HCT116 (cell line): ENCODE data around the gene GTF2H4. TPM values are rescaled to one million over a fixed set of nuclear protein-coding genes. Genes with fewer than 3 reads are reported as not detected.

Experiments
- ATAC-seq: fragments of 200-7000 bp; cut with Tn5 transposase; 2 replicates; pipeline ENCODE4 v1.9.1; 2020; ENCODE audit warnings: mild to moderate bottlenecking, moderate library complexity
- BruUV-seq: library from RNA; stranded (reverse); fragments of 400-500 nt; replicated peaks from 2 replicates; lab custom pipeline; 2021; lab: Mats Ljungman, UMichigan
- CTCF ChIA-PET: fragments of 300-600 bp; sonication (Branson Sonifier 250); formaldehyde crosslinking; loops from one replicate; lab custom pipeline; 2021; ENCODE audit warnings: antibody characterized with exemption; lab: Charles Lee
- POLR2A ChIA-PET: fragments of 300-600, 350-600 bp; sonication (Branson Sonifier 250); formaldehyde crosslinking; loops from one replicate; lab custom pipeline; 2021; ENCODE audit warnings: antibody characterized with exemption; lab: Charles Lee
- RAD21 ChIA-PET, 2 experiments: fragments of 300-600 bp; sonication (Branson Sonifier 250); formaldehyde crosslinking; loops; one replicate each; lab custom pipeline; 2023; ENCODE audit warnings: low total read pairs in 2 of 2; ENCODE audit not compliant: uncharacterized antibody in 2 of 2, unreplicated experiment in 2 of 2, low non-redundant PET in 1 of 2; lab: Charles Lee
- DNase-seq: peaks from one replicate; pipeline ENCODE4 v3.0.0-alpha.2; 2010; ENCODE audit warnings: low read depth, low spot score
- H2AFZ ChIP-seq: fragments of 200-600 bp; shearing (Covaris generic), sonication (generic); 2 replicates; pipeline ENCODE4 v1.6.1; 2017; ENCODE audit warnings: low read depth, mixed run types, mixed read lengths, antibody characterized with exemption, low read length; ENCODE audit not compliant: poor library complexity, severe bottlenecking
- H3K27ac ChIP-seq: 2 replicates; pipeline ENCODE4 v1.5.1; 2012; ENCODE audit warnings: low read depth, low read length
- H3K27me3 ChIP-seq: fragments of 200-600 bp; sonication (generic); 2 replicates; pipeline ENCODE4 v1.6.1; 2016; ENCODE audit warnings: mixed run types, low read length, mixed read lengths; ENCODE audit not compliant: insufficient read depth
- H3K36me3 ChIP-seq, 2 experiments: fragments of 200-500 bp in 1 of 2; fragments of 200-600 bp in 1 of 2; sonication (Bioruptor generic) in 1 of 2; sonication (generic) in 1 of 2; 2 replicates each; pipeline versions ENCODE4 v1.5.1 to v1.6.1; 2014 to 2016; ENCODE audit warnings: low read length in 2 of 2, inconsistent platforms in 1 of 2, mixed read lengths in 1 of 2, mixed run types in 1 of 2; ENCODE audit not compliant: insufficient read depth in 2 of 2, control insufficient read depth in 1 of 2
- H3K4me1 ChIP-seq, 2 experiments: fragments of 200-600 bp in 1 of 2; sonication (generic) in 1 of 2; 2 replicates each; pipeline versions ENCODE4 v1.5.1 to v1.6.1; 2012 to 2017; ENCODE audit warnings: low read length in 2 of 2, inconsistent platforms in 1 of 2, mild to moderate bottlenecking in 1 of 2, mixed read lengths in 1 of 2, mixed run types in 1 of 2, moderate library complexity in 1 of 2; ENCODE audit not compliant: insufficient read depth in 2 of 2, control insufficient read depth in 1 of 2
- H3K4me2 ChIP-seq: fragments of 200-600 bp; sonication (generic); 2 replicates; pipeline ENCODE4 v1.6.1; 2017; ENCODE audit warnings: mixed run types, low read length, mixed read lengths
- H3K4me3 ChIP-seq, 2 experiments: fragments of 200-600 bp in 1 of 2; sonication (generic) in 1 of 2; replicated peaks in 1 of 2; 2 replicates each; pipeline ENCODE4 v1.5.1; 2011 to 2016; ENCODE audit warnings: low read length in 2 of 2, control low read depth in 1 of 2, low read depth in 1 of 2, mild to moderate bottlenecking in 1 of 2, mixed read lengths in 1 of 2, mixed run types in 1 of 2
- H3K79me2 ChIP-seq: fragments of 200-600 bp; sonication (generic); 2 replicates; pipeline ENCODE4 v1.6.1; 2017; ENCODE audit warnings: mild to moderate bottlenecking, mixed run types, low read length, moderate library complexity, mixed read lengths; ENCODE audit not compliant: insufficient read depth
- H3K9ac ChIP-seq: fragments of 200-600 bp; sonication (generic); 2 replicates; pipeline ENCODE4 v1.6.1; 2016; ENCODE audit warnings: low read length, mixed read lengths
- H3K9me2 ChIP-seq: fragments of 200-600 bp; sonication (generic), shearing (Covaris generic); 2 replicates; pipeline ENCODE4 v1.6.1; 2017; ENCODE audit warnings: mixed run types, mild to moderate bottlenecking, moderate library complexity; ENCODE audit not compliant: insufficient read depth
- H3K9me3 ChIP-seq, 2 experiments: fragments of 200-500 bp in 1 of 2; fragments of 200-600 bp in 1 of 2; sonication (Bioruptor generic) in 1 of 2; sonication (generic) in 1 of 2; 2 replicates each; pipeline ENCODE4 v1.6.1; 2014 to 2017; ENCODE audit warnings: low read length in 2 of 2, mixed read lengths in 2 of 2, inconsistent platforms in 1 of 2, low read depth in 1 of 2, mild to moderate bottlenecking in 1 of 2, mixed run types in 1 of 2, moderate library complexity in 1 of 2; ENCODE audit not compliant: control insufficient read depth in 1 of 2, insufficient read depth in 1 of 2
- H4K20me1 ChIP-seq: fragments of 200-600 bp; sonication (generic), shearing (Covaris generic); 2 replicates; pipeline ENCODE4 v1.6.1; 2017; ENCODE audit warnings: mixed run types, mild to moderate bottlenecking, moderate library complexity; ENCODE audit not compliant: insufficient read depth
- ATF3 ChIP-seq: IDR thresholded peaks from 2 replicates; pipeline ENCODE4 v1.6.1; 2012
- CBX3 ChIP-seq: IDR thresholded peaks from 2 replicates; pipeline ENCODE4 v1.6.1; 2012; ENCODE audit warnings: low read depth
- CTCF ChIP-seq, 3 experiments: fragments of 200-600 bp in 1 of 3; sonication (generic) in 1 of 3; IDR thresholded peaks in 2 of 3; conservative IDR thresholded peaks in 1 of 3; 2 replicates each; pipeline ENCODE4 v1.5.1; 2012 to 2017; ENCODE audit warnings: low read depth in 2 of 3, low read length in 2 of 3, antibody characterized with exemption in 1 of 3, borderline replicate concordance in 1 of 3, control low read depth in 1 of 3, mild to moderate bottlenecking in 1 of 3, mixed read lengths in 1 of 3, mixed run types in 1 of 3, moderate library complexity in 1 of 3; ENCODE audit not compliant: insufficient read depth in 1 of 3
- ELF1 ChIP-seq: IDR thresholded peaks from 2 replicates; pipeline ENCODE4 v1.6.1; 2012; ENCODE audit warnings: low read depth, borderline replicate concordance
- EZH2 ChIP-seq: fragments of 200-600 bp; sonication (generic); IDR thresholded peaks from 2 replicates; pipeline ENCODE4 v1.6.1; 2017; ENCODE audit warnings: antibody characterized with exemption, mixed run types
- FOSL1 ChIP-seq: IDR thresholded peaks from 2 replicates; pipeline ENCODE4 v1.6.1; 2012; ENCODE audit warnings: low read depth
- JUND ChIP-seq: IDR thresholded peaks from 2 replicates; pipeline ENCODE4 v1.6.1; 2012
- POLR2AphosphoS5 ChIP-seq: IDR thresholded peaks from 2 replicates; pipeline ENCODE4 v1.6.1; 2011; ENCODE audit warnings: mild to moderate bottlenecking, low read depth, low read length, moderate library complexity
- RAD21 ChIP-seq: IDR thresholded peaks from 2 replicates; pipeline ENCODE4 v1.6.1; 2012; ENCODE audit warnings: low read depth, mild to moderate bottlenecking
- REST ChIP-seq: IDR thresholded peaks from 2 replicates; pipeline ENCODE4 v1.6.1; 2012; ENCODE audit warnings: low read depth
- SIN3A ChIP-seq: IDR thresholded peaks from 2 replicates; pipeline ENCODE4 v1.6.1; 2012; ENCODE audit warnings: low read depth
- SP1 ChIP-seq: IDR thresholded peaks from 2 replicates; pipeline ENCODE4 v1.6.1; 2012; ENCODE audit warnings: low read depth
- SRF ChIP-seq: IDR thresholded peaks from 2 replicates; pipeline ENCODE4 v1.6.1; 2012; ENCODE audit warnings: low read depth
- TCF7L2 ChIP-seq: IDR thresholded peaks from 2 replicates; pipeline ENCODE4 v1.7.0; 2011; ENCODE audit warnings: borderline replicate concordance, inconsistent platforms; ENCODE audit not compliant: insufficient read depth, insufficient read length; ENCODE audit errors: extremely low read depth
- ZBTB33 ChIP-seq: IDR thresholded peaks from 2 replicates; pipeline ENCODE4 v1.6.1; 2011; ENCODE audit warnings: mild to moderate bottlenecking, low read length, moderate library complexity; ENCODE audit not compliant: insufficient replicate concordance; ENCODE audit errors: extremely low read depth
- ZFX ChIP-seq: fragments of 450-650 bp; IDR thresholded peaks from 2 replicates; pipeline ENCODE4 v1.6.1; 2017
- ZNF274 ChIP-seq: fragments of 200-500 bp; sonication (Bioruptor generic); IDR thresholded peaks from 2 replicates; pipeline ENCODE4 v1.6.1; 2014; ENCODE audit warnings: mild to moderate bottlenecking, low read depth, low read length, inconsistent platforms
- intact Hi-C: fragments of 100-400 bp; cut with micrococcal nuclease; formaldehyde crosslinking; loops from 2 replicates; pipeline ENCODE4 v1.10.0; 2022
- total RNA-seq: library from RNA; stranded (reverse); gene quantifications from one replicate; pipeline ENCODE4 v1.2.1, GENCODE V29; 2021; ENCODE audit not compliant: unreplicated experiment

Gene GTF2H4
- total RNA-seq, 1 experiment from 2014 or later = 59.7 TPM

GRCh38 chr6:30939473-30939872 lies 31.5 kb downstream of the GTF2H4 start:
- CTCF ChIA-PET = no interaction called here
- no peaks in the 10 kb centered on the region for H3K27me3 ChIP-seq
- no peaks in the 10 kb centered on the region for H3K36me3 ChIP-seq
- RAD21 ChIA-PET = no interaction called here
- TF ChIP-seq ZFX = no peak
- TF ChIP-seq POLR2AphosphoS5 = no peak
- TF ChIP-seq ZBTB33 = no peak
- TF ChIP-seq SIN3A = no peak
- TF ChIP-seq ATF3 = no peak
- TF ChIP-seq SP1 = no peak
- no peak for TF ChIP-seq CTCF (IDR thresholded peaks at IDR 0.05 in 2 of 3, conservative IDR thresholded peaks at IDR 0.05 in 1 of 3; ENCODE audit: borderline replicate concordance in 1 of 3, insufficient read depth in 1 of 3, low read depth in 2 of 3, low read length in 2 of 3)
- TF ChIP-seq RAD21 = no peak
- no peak for TF ChIP-seq SRF
- no peak for TF ChIP-seq CBX3
- no peak for TF ChIP-seq ZNF274
- TF ChIP-seq JUND = no peak
- TF ChIP-seq FOSL1 = no peak
- TF ChIP-seq TCF7L2 = no peak
- TF ChIP-seq REST = no peak
- no peak for TF ChIP-seq ELF1
- no peak for TF ChIP-seq EZH2
- TF ChIP-seq, all 23 proteins: peak for 0
- H4K20me1 ChIP-seq = no peaks in the 10 kb centered on the region
- H2AFZ ChIP-seq = no peak overlapping the region
- intact Hi-C loops = no loop called here
- POLR2A ChIA-PET = no interaction called here
- ATAC-seq (no peak), DNase-seq (no peak)
- peaks cover 14 to 19% of the 10 kb centered on the region in 2 experiments for H3K4me1 ChIP-seq
- no peak overlapping the region for H3K27ac ChIP-seq
- BruUV-seq = no TSS peak
- no peaks in the 10 kb centered on the region for H3K9me2 ChIP-seq
- no peaks in the 10 kb centered on the region for H3K79me2 ChIP-seq
- H3K9me3 ChIP-seq = no peaks in the 10 kb centered on the region
- no peak overlapping the region for H3K9ac ChIP-seq
- no peak overlapping the region for H3K4me2 ChIP-seq
- no peak overlapping the region for H3K4me3 ChIP-seq
